B cell (primary cell): ENCODE data around the gene WDFY4. TPM values are rescaled to one million over a fixed set of nuclear protein-coding genes. Genes with fewer than 3 reads are reported as not detected.

Experiments used
- ATAC-seq: fragments of 200-7000 bp; cut with Tn5 transposase; one replicate; pipeline ENCODE4 v1.10.0; 2021; ENCODE audit warnings: low read depth, mild to moderate bottlenecking, moderate number of reproducible peaks, moderate library complexity
- CTCF ChIA-PET: fragments of 350-600 bp; sonication (Branson Sonifier 250); formaldehyde crosslinking; loops from one replicate; lab custom pipeline; 2021; ENCODE audit warnings: antibody characterized with exemption, inconsistent platforms; lab: Charles Lee
- POLR2A ChIA-PET: fragments of 350-600 bp; sonication (Branson Sonifier 250); formaldehyde crosslinking; loops from one replicate; lab custom pipeline; 2021; ENCODE audit warnings: antibody characterized with exemption; lab: Charles Lee
- DNase-seq: peaks from one replicate; pipeline ENCODE4 v3.0.0; 2013
- H2AFZ ChIP-seq: 2 replicates; pipeline ENCODE4 v1.6.1; 2012; ENCODE audit warnings: mild to moderate bottlenecking, low read depth, low read length; ENCODE audit not compliant: insufficient read depth, poor library complexity, severe bottlenecking
- H3K27ac ChIP-seq, 2 donors: 1 replicate in 1 of 2; 2 replicates in 1 of 2; pipeline ENCODE4 v1.5.1; 2012 to 2013; ENCODE audit warnings: low read length in 2 of 2, mild to moderate bottlenecking in 2 of 2, moderate library complexity in 1 of 2
- H3K27me3 ChIP-seq, 4 experiments: fragments of 200-600 bp in 1 of 4; sonication (generic) in 1 of 4; replicated peaks in 1 of 4; 1 replicate in 2 of 4; 2 replicates in 2 of 4; pipeline versions ENCODE4 v1.6.1 to v1.7.0; 2013 to 2016; ENCODE audit warnings: low read length in 3 of 4, mild to moderate bottlenecking in 2 of 4, mixed read lengths in 1 of 4, moderate library complexity in 1 of 4; ENCODE audit not compliant: insufficient read depth in 4 of 4, control insufficient read depth in 3 of 4; ENCODE audit errors: control extremely low read depth in 1 of 4
- H3K36me3 ChIP-seq, 2 experiments: replicated peaks in 1 of 2; 1 replicate in 1 of 2; 2 replicates in 1 of 2; pipeline versions ENCODE4 v1.6.1 to v1.7.1; 2013; ENCODE audit warnings: low read length in 1 of 2; ENCODE audit not compliant: insufficient read depth in 2 of 2, control insufficient read depth in 1 of 2; ENCODE audit errors: control extremely low read depth in 1 of 2, extremely low read depth in 1 of 2
- H3K4me1 ChIP-seq, 2 donors: fragments of 200-600 bp in 1 of 2; sonication (generic) in 1 of 2; 1 replicate in 1 of 2; 2 replicates in 1 of 2; pipeline versions ENCODE4 v1.5.1 to v1.6.1; 2013 to 2017; ENCODE audit warnings: low read length in 2 of 2; ENCODE audit not compliant: control insufficient read depth in 2 of 2, insufficient read depth in 2 of 2
- H3K4me2 ChIP-seq: replicated peaks from 2 replicates; pipeline ENCODE3; 2012; ENCODE audit warnings: mild to moderate bottlenecking, low read depth, low read length; ENCODE audit not compliant: poor library complexity, severe bottlenecking
- H3K4me3 ChIP-seq, 5 experiments: fragments of 200-600 bp in 1 of 5; sonication (generic) in 1 of 5; 1 replicate in 3 of 5; 2 replicates in 2 of 5; pipeline versions ENCODE4 v1.5.1 to v1.7.0; 2011 to 2016; ENCODE audit warnings: low read length in 4 of 5, mild to moderate bottlenecking in 4 of 5, low read depth in 2 of 5, control low read depth in 1 of 5, moderate library complexity in 1 of 5; ENCODE audit not compliant: insufficient read depth in 1 of 5; ENCODE audit errors: control extremely low read depth in 1 of 5, extremely low read depth in 1 of 5
- H3K79me2 ChIP-seq: fragments of 200-600 bp; sonication (generic); one replicate; pipeline ENCODE4 v1.6.0; 2016; ENCODE audit warnings: low read length; ENCODE audit not compliant: control insufficient read depth, insufficient read depth
- H3K9ac ChIP-seq: fragments of 200-600 bp; sonication (generic); 2 replicates; pipeline ENCODE4 v1.6.1; 2017; ENCODE audit warnings: mild to moderate bottlenecking, low read length, moderate library complexity
- H3K9me3 ChIP-seq, 3 donors: one replicate each; pipeline versions ENCODE4 v1.6.1 to v1.7.1; 2013; ENCODE audit warnings: low read length in 2 of 3; ENCODE audit not compliant: control insufficient read depth in 2 of 3, insufficient read depth in 1 of 3; ENCODE audit errors: control extremely low read depth in 1 of 3
- H4K20me1 ChIP-seq: 2 replicates; pipeline ENCODE4 v1.6.0; 2012; ENCODE audit warnings: mild to moderate bottlenecking, low read length; ENCODE audit not compliant: insufficient read depth, control insufficient read depth, poor library complexity, severe bottlenecking
- H3K27ac Mint-ChIP-seq: one replicate; pipeline ENCODE4 v1.8.0; 2021; ENCODE audit warnings: mixed read lengths
- H3K27me3 Mint-ChIP-seq: one replicate; pipeline ENCODE4 v1.8.0; 2021; ENCODE audit warnings: mixed read lengths
- H3K4me1 Mint-ChIP-seq: one replicate; pipeline ENCODE4 v1.8.0; 2021; ENCODE audit warnings: mixed read lengths
- H3K4me3 Mint-ChIP-seq: one replicate; pipeline ENCODE4 v1.8.0; 2021; ENCODE audit warnings: mixed read lengths
- H3K9me3 Mint-ChIP-seq: one replicate; pipeline ENCODE4 v1.8.0; 2022; ENCODE audit warnings: mixed read lengths; ENCODE audit not compliant: insufficient read depth
- CTCF ChIP-seq: fragments of 200-600 bp; IDR thresholded peaks from one replicate; pipeline ENCODE4 v1.8.0; 2022; ENCODE audit warnings: antibody characterized with exemption, mild to moderate bottlenecking
- EZH2 ChIP-seq: IDR thresholded peaks from 2 replicates; pipeline ENCODE4 v1.6.1; 2012; ENCODE audit warnings: borderline replicate concordance, low read depth, mild to moderate bottlenecking, moderate library complexity, low read length; ENCODE audit not compliant: insufficient read depth, poor library complexity, severe bottlenecking
- WGBS: methylation state at CpG from one replicate; pipeline ENCODE4 v1.1.5; 2013; ENCODE audit warnings: missing lambda C conversion rate; ENCODE audit not compliant: insufficient coverage; 5-methylcytosine and 5-hydroxymethylcytosine counted together
- intact Hi-C: fragments of 100-400 bp; cut with micrococcal nuclease; formaldehyde crosslinking; loops from one replicate; pipeline ENCODE4 v1.10.0; 2022
- polyA plus RNA-seq: library from polyadenylated mRNA; depleted of rRNA; stranded (reverse); fragments of >200 nt; gene quantifications from 2 replicates; pipeline ENCODE4 v1.2.3, GENCODE V29; 2012
- total RNA-seq, 2 donors: library from RNA; stranded (reverse); fragments of 120-200 nt in 1 of 2; gene quantifications; 1 replicate in 1 of 2; 2 replicates in 1 of 2; pipeline versions ENCODE4 v1.2.3 to v1.2.4, GENCODE V29; 2013 to 2022

Gene WDFY4
- total and polyA plus RNA-seq, 2 donors (not counting 1 experiment from before 2014, with no cell fraction given) = 262 to 560 TPM

GRCh38 chr10:48672596-48673265 lies 11.9 kb upstream of the WDFY4 start:
- H3K4me3 ChIP-seq = peak overlapping the region in 3 of 5 experiments; percentile 11 to 61 (median 50)
- H4K20me1 ChIP-seq = no peaks in the 10 kb centered on the region
- ATAC-seq (no peak), DNase-seq (peak; percentile 86)
- peaks cover 3 to 11% (median 3%) of the 10 kb centered on the region in 3 donors for H3K9me3 ChIP-seq
- no peaks in the 10 kb centered on the region for H3K27me3 Mint-ChIP-seq
- TF ChIP-seq EZH2 (no peak), CTCF (no peak)
- peaks cover 60 to 63% of the 10 kb centered on the region in 2 donors for H3K4me1 ChIP-seq
- peak overlapping the region; percentile 99 to 100 for H3K27ac ChIP-seq
- H3K79me2 ChIP-seq = peaks cover 4% of the 10 kb centered on the region
- H3K4me1 Mint-ChIP-seq = peaks cover 57% of the 10 kb centered on the region
- no peaks in the 10 kb centered on the region for H3K36me3 ChIP-seq
- peak overlapping the region; percentile 97 for H3K27ac Mint-ChIP-seq
- 39% methylated on average over 9 of the region's 9 CpGs for WGBS
- intact Hi-C loops = loop anchor here (1.0 to 5.0 kb wide), 3 partner anchors 12 to 1950 kb away; partner anchors contain the start of genes SGMS1 and WDFY4
- no peaks in the 10 kb centered on the region for H3K27me3 ChIP-seq
- peak overlapping the region; percentile 91 for H3K4me3 Mint-ChIP-seq
- CTCF ChIA-PET = interaction anchor here (0.9 to 3.4 kb wide), 9 partner anchors 11 to 131 kb away, joined by 3 to 53 read pairs (median 5); partner anchors contain the start of gene WDFY4
- POLR2A ChIA-PET = interaction anchor here (1.0 to 8.4 kb wide), 5 partner anchors 11 to 43 kb away, joined by 6 to 263 read pairs (median 8); partner anchors contain the start of gene WDFY4
- H2AFZ ChIP-seq = peak overlapping the region; percentile 26
- peak overlapping the region; percentile 69 for H3K9ac ChIP-seq
- peak overlapping the region; percentile 72 for H3K4me2 ChIP-seq
- H3K9me3 Mint-ChIP-seq = no peaks in the 10 kb centered on the region

- Histone ChIP-seq H3K4me3 (peak overlapping the region in 1 of 5 experiments; percentile 24), H3K27ac (peak overlapping the region; percentile 50 to 63), H3K9ac (no peak overlapping the region), H3K27me3 (no peaks in the 10 kb centered on the region), H3K36me3 (no peaks in the 10 kb centered on the region), H3K79me2 (peaks cover 13% of the 10 kb centered on the region), H4K20me1 (no peaks in the 10 kb centered on the region), H3K4me1 (peaks cover 43% of the 10 kb centered on the region in 2 donors), H2AFZ (no peak overlapping the region), H3K4me2 (peak overlapping the region; percentile 42), H3K9me3 (peaks cover 3 to 9% (median 8%) of the 10 kb centered on the region in 3 donors)
- H3K27me3 Mint-ChIP-seq = no peaks in the 10 kb centered on the region
- TF ChIP-seq EZH2 (no peak), CTCF (no peak)
- H3K4me1 Mint-ChIP-seq = peaks cover 51% of the 10 kb centered on the region
- intact Hi-C loops = no loop called here
- DNase-seq = no peak
- peak overlapping the region; percentile 79 for H3K4me3 Mint-ChIP-seq
- WGBS = no CpG with 5 or more reads among the region's 2 CpGs
- ATAC-seq = no peak
- ChIA-PET POLR2A (interaction anchor here (1.7 kb wide), 1 partner anchor 9 kb away, joined by 7 read pairs; no protein-coding TSS in a partner anchor), CTCF (interaction anchor here (1.0 to 9.6 kb wide), 5 partner anchors 12 to 125 kb away, joined by 3 to 139 read pairs (median 4); no protein-coding TSS in a partner anchor)
- H3K27ac Mint-ChIP-seq = peak overlapping the region; percentile 96
- peaks cover 2% of the 10 kb centered on the region for H3K9me3 Mint-ChIP-seq
These were observed 7.0 kb upstream of the WDFY4 start for GRCh38 chr10:48677625-48678024.
